Measurements from ENCODE around the gene GALNT12.

DNA sequence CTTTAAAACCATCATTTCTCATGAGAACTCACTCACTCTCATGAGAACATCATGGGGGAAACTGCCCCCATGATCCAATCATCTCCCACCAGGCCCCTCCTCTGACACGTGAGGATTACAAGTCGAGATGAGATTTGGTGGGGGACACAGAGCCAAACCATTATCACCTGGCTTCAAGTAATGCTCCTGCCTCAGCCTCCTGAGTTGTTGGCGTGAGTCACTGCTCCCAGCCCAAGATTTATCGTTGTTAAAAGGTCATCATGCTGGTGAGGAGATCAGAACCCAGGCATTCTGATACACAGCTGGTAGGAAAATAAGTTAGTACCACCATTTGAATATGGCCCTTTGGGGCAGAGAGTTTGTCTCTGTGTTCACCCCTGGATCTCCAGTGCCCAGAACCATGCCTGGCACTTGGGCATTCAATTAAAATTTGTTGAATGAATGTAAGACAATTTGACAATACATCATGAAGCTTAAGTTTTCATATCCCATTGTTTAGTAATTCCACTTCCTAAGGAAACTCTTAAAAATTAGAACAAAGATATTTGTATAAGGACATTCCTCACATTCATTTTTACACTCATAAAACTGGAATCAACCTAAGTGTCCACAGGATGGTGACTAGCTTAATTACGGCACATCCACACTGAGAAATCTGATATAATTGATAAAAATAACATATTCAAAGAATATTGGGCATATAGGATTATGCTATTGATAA lies 78.3 kb downstream of the GALNT12 start:
- no peak for TF ChIP-seq CTCF (IDR thresholded peaks at IDR 0.05)
- TF ChIP-seq EZH2 (IDR thresholded peaks at IDR 0.05), result no peak

Measured in neural progenitor cell (in vitro differentiated cells).